Ascending aorta (tissue), 2 donors: ENCODE measurements around the gene NCS1. TPM values are rescaled to one million over a fixed set of nuclear protein-coding genes. Genes with fewer than 3 reads are reported as not detected.

ENCODE experiments used
- DNase-seq, 2 donors: peaks; one replicate each; pipeline ENCODE4 v3.0.0-alpha.2; 2019; ENCODE audit warnings: low spot score in 2 of 2
- H3K27ac ChIP-seq, 2 donors: fragments of 200-600 bp; sonication (generic); one replicate each; pipeline ENCODE4 v1.5.1; 2016 to 2017; ENCODE audit warnings: mild to moderate bottlenecking in 1 of 2
- H3K27me3 ChIP-seq: fragments of 200-600 bp; sonication (generic); one replicate; pipeline ENCODE4 v1.5.1; 2017
- H3K36me3 ChIP-seq, 2 donors: fragments of 200-600 bp; sonication (generic); one replicate each; pipeline ENCODE4 v1.5.1; 2016
- H3K4me1 ChIP-seq, 2 donors: fragments of 200-600 bp; sonication (generic); one replicate each; pipeline ENCODE4 v1.5.1; 2016 to 2017; ENCODE audit warnings: mild to moderate bottlenecking in 1 of 2
- H3K4me3 ChIP-seq, 2 donors: fragments of 200-600 bp; sonication (generic); one replicate each; pipeline ENCODE4 v1.5.1; 2016 to 2017; ENCODE audit warnings: mild to moderate bottlenecking in 1 of 2
- H3K9me3 ChIP-seq, 2 donors: fragments of 200-600 bp; sonication (generic); one replicate each; pipeline ENCODE4 v1.5.1; 2016
- intact Hi-C: fragments of 100-400 bp; cut with DNase I; formaldehyde crosslinking; loops from one replicate; pipeline ENCODE4 v1.15.1; 2023
- total RNA-seq: library from RNA; depleted of rRNA; stranded (reverse); fragments of >200 nt; gene quantifications from one replicate; pipeline ENCODE4 v1.1.0, GENCODE V29; 2016
- TF ChIP-seq, protein P1 (sequence below), 3 experiments: fragments of 200-600 bp in 2 of 3; fragments of 450-650 bp in 1 of 3; sonication (generic) in 2 of 3; IDR thresholded peaks; one replicate each; pipeline ENCODE4 v1.5.1; 2016 to 2019; ENCODE audit warnings: antibody characterized with exemption in 3 of 3, mild to moderate bottlenecking in 1 of 3, moderate library complexity in 1 of 3

Gene NCS1
- total RNA-seq, 1 donor from 2014 or later: 34.7 TPM

DNA sequence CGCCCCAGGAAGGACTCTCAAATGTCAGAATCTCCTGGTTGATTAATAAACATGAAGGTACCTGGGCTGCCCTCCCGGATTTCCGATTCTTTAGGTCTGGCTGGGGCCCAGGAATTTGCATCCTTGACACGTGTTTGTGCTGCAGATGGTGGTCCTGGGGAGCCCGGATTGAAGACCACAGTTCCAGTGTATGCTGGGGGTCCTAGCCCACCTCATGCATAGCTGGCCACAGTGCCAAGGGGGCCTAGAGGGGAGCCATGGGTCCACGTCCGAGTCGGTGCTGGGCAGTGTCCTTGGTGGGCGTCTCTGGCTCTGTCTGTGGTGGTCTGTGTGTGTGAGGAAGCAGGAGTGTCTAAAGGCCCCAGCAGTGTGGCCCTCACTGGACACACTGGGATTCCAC, 3.2 kb downstream of the NCS1 start:
- Histone ChIP-seq H3K27ac (peak overlapping the region; percentile 90 to 97), H3K36me3 (no peaks in the 10 kb centered on the region), H3K4me3 (peak overlapping the region in 1 of 2 donors; percentile 25), H3K9me3 (no peaks in the 10 kb centered on the region), H3K4me1 (peaks cover 4 to 34% of the 10 kb centered on the region in 2 donors), H3K27me3 (no peaks in the 10 kb centered on the region)
- TF ChIP-seq, protein P1, sequence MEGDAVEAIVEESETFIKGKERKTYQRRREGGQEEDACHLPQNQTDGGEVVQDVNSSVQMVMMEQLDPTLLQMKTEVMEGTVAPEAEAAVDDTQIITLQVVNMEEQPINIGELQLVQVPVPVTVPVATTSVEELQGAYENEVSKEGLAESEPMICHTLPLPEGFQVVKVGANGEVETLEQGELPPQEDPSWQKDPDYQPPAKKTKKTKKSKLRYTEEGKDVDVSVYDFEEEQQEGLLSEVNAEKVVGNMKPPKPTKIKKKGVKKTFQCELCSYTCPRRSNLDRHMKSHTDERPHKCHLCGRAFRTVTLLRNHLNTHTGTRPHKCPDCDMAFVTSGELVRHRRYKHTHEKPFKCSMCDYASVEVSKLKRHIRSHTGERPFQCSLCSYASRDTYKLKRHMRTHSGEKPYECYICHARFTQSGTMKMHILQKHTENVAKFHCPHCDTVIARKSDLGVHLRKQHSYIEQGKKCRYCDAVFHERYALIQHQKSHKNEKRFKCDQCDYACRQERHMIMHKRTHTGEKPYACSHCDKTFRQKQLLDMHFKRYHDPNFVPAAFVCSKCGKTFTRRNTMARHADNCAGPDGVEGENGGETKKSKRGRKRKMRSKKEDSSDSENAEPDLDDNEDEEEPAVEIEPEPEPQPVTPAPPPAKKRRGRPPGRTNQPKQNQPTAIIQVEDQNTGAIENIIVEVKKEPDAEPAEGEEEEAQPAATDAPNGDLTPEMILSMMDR (IDR thresholded peaks at IDR 0.05): no peak
- no peak for DNase-seq
- intact Hi-C loops: loop anchor here (1.0 kb wide), 1 partner anchor 23 kb away; no protein-coding TSS in a partner anchor

DNA sequence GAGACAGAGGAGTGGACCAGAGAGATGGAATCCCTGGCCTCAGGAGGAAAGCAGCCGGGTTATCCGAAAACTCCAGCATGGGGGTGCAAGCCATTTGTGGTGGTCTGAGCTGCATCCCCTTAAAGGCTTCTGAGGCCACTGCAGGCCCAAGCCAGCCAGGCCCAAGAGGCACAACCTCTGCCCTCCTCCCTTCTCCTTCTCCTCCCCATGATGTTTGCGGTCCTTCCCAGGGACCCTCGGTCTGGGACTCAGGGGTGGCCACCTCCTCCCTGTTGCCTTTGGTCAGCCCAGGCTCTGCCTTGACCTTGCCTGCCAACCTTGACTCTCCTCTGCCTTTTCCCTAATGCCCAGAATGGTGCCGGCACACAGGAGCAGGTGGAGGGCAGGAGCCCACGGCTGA, 4.6 kb downstream of the NCS1 start:
- DNase-seq: no peak
- H3K27me3 ChIP-seq: no peaks in the 10 kb centered on the region
- H3K27ac ChIP-seq: peak overlapping the region; percentile 80 to 90
- no peak overlapping the region for H3K4me3 ChIP-seq
- no peaks in the 10 kb centered on the region for H3K9me3 ChIP-seq
- intact Hi-C loops: no loop called here
- H3K36me3 ChIP-seq: no peaks in the 10 kb centered on the region
- H3K4me1 ChIP-seq: peaks cover 4 to 32% of the 10 kb centered on the region in 2 donors
- TF ChIP-seq, protein P1 (IDR thresholded peaks at IDR 0.05): no peak

DNA sequence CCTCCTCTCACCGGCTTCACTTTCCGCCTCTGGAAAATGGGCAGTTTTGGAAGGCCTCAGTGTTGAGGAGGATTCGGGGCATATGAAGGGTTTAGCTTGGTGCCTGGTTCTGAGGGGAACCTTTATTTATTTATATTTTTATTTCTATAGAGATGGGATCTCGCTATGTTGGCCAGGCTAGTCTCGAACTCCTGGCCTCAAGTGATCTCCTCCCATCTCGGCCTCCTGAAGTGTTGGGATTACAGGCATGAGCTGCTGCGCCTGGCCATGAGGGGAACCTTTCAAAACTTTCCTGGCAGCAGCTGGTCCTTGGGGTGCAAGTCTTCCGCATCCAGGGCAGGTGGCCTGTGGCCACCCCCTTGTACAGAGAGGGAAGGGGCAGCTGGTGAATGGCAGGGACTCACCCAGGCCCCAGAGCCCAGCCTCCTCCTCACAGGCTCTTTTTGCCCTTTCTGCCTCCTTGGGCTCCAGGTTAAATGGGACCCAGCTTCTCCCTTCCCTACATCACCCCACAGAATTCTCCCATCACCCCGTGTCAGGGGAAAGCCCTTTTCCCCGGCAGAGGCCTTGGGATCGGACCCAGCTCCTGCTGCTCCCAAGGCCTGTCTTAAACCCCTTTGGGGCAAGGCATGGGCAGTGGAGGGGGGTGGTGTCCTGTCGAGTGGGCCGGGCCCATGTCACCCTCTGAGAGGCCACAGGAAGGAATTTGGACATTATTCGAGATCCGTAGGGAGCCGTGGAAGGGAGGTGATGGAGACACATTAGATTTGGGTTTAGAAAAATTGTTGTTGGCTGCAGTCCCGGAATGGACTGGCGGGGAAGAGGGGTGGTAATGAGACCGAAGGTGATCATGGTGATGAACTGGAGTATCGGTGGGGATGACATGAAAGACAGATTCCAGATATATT, 5.9 kb downstream of the NCS1 start:
- Histone ChIP-seq H3K4me3 (no peak overlapping the region), H3K27me3 (no peaks in the 10 kb centered on the region), H3K36me3 (no peaks in the 10 kb centered on the region), H3K9me3 (no peaks in the 10 kb centered on the region), H3K4me1 (peaks cover 7 to 39% of the 10 kb centered on the region in 2 donors), H3K27ac (peak overlapping the region; percentile 80 to 90)
- DNase-seq: no peak
- TF ChIP-seq, protein P1 (IDR thresholded peaks at IDR 0.05): no peak
- intact Hi-C loops: no loop called here

DNA sequence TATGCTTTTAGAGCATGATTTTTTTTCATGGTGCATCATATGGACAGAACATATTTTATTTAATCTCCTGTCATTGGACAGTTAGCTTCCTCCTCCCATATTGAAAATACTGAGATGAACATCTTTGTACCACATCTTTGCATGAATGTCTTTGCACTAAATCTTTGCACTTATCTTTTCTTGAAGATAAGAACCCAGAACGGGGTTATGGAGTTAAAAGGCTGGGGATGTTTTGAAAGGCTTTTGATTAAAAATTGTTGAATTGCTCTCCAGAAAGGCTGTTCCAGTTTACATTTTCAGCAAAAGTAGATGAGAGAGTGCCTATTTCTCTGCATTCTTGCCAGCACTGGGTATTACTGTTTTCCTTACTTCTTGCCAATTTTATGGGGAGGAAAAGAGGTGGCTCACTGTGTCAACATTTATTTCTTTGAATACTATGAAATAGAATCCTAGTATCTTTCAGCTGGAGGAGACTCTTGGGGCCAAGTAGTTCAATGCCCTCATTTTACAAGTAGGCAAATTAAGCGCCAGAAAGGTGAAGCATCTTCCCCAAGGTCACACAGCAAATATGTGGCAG, 7.2 kb downstream of the NCS1 start:
- H3K4me3 ChIP-seq: no peak overlapping the region
- intact Hi-C loops: no loop called here
- TF ChIP-seq, protein P1 (IDR thresholded peaks at IDR 0.05): no peak
- H3K27ac ChIP-seq: peak overlapping the region; percentile 40 to 50
- H3K4me1 ChIP-seq: peaks cover 15 to 40% of the 10 kb centered on the region in 2 donors
- H3K36me3 ChIP-seq: no peaks in the 10 kb centered on the region
- H3K27me3 ChIP-seq: no peaks in the 10 kb centered on the region
- no peak for DNase-seq
- no peaks in the 10 kb centered on the region for H3K9me3 ChIP-seq

DNA sequence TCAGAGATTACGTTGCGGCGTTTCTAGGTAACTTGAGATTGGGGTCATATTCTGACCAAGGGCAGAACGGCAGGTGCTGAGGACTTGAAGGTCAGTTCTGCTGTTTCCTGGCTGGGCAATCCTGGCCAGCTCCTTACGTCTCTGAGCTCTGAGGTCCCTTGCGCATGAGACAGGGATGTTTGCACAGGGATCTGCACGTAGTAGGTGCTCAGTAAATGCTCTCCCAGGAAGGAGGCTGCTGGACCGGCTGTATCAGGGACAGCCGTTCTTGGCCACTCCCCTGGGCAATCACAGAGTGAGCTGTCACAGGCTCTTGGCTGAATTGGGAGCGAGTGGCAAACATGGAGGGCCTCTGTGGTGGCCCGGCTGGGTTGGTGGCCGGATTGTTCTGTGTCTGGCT, 8.3 kb downstream of the NCS1 start:
- H3K9me3 ChIP-seq: no peaks in the 10 kb centered on the region
- H3K4me1 ChIP-seq: peaks cover 19 to 40% of the 10 kb centered on the region in 2 donors
- H3K4me3 ChIP-seq: no peak overlapping the region
- intact Hi-C loops: no loop called here
- TF ChIP-seq, protein P1 (IDR thresholded peaks at IDR 0.05): no peak
- H3K27me3 ChIP-seq: no peaks in the 10 kb centered on the region
- peak overlapping the region in 1 of 2 donors; percentile 89 for H3K27ac ChIP-seq
- no peaks in the 10 kb centered on the region for H3K36me3 ChIP-seq
- no peak for DNase-seq
